CMK (cell line): ENCODE results near the gene TNFRSF25.
"Not testable (repeated sequence)": the region's sequence is repeated elsewhere in the genome, so short reads cannot be mapped to it uniquely, and the experiment has no call there.

Source experiments
- DNase-seq: peaks from one replicate; pipeline ENCODE4 v3.0.0-alpha.2; 2010; ENCODE audit warnings: low read depth

TNFRSF25 gene

GRCh38 chr1:6450943-6451373, 15.0 kb downstream of the TNFRSF25 start:
- DNase-seq = no peak

- not testable (repeated sequence) for DNase-seq
Measured at GRCh38 chr1:6450486-6450885, 15.5 kb downstream of the TNFRSF25 start.

- no peak for DNase-seq
Measured at GRCh38 chr1:6450005-6450450, 15.9 kb downstream of the TNFRSF25 start.

GRCh38 chr1:6448749-6449631, 17.0 kb downstream of the TNFRSF25 start:
- no peak for DNase-seq

- DNase-seq = no peak
Measured at GRCh38 chr1:6447818-6448748, 17.9 kb downstream of the TNFRSF25 start.

- DNase-seq = no peak
Measured at GRCh38 chr1:6447016-6447817, 18.8 kb downstream of the TNFRSF25 start.

- DNase-seq = no peak
Measured at GRCh38 chr1:6446665-6447015, 19.3 kb downstream of the TNFRSF25 start.

- DNase-seq = not testable (repeated sequence)
Measured at GRCh38 chr1:6445929-6446328, 20.0 kb downstream of the TNFRSF25 start.

GRCh38 chr1:6445062-6445763, 20.8 kb downstream of the TNFRSF25 start:
- DNase-seq = no peak

- DNase-seq = no peak
Measured at GRCh38 chr1:6444377-6444776, 21.6 kb downstream of the TNFRSF25 start.

GRCh38 chr1:6443339-6444115, 22.4 kb downstream of the TNFRSF25 start:
- no peak for DNase-seq

- DNase-seq = no peak
Measured at GRCh38 chr1:6441586-6441985, 24.4 kb downstream of the TNFRSF25 start.

GRCh38 chr1:6440198-6441126, 25.5 kb downstream of the TNFRSF25 start:
- no peak for DNase-seq

- DNase-seq = no peak
Measured at GRCh38 chr1:6438047-6438525, 27.9 kb downstream of the TNFRSF25 start.

GRCh38 chr1:6437012-6437700, 28.8 kb downstream of the TNFRSF25 start:
- DNase-seq = not testable (repeated sequence)

GRCh38 chr1:6436277-6436676, 29.7 kb downstream of the TNFRSF25 start:
- not testable (repeated sequence) for DNase-seq

- no peak for DNase-seq
Measured at GRCh38 chr1:6435547-6435946, 30.4 kb downstream of the TNFRSF25 start.

- no peak for DNase-seq
Measured at GRCh38 chr1:6435129-6435528, 30.8 kb downstream of the TNFRSF25 start.

- DNase-seq = no peak
Measured at GRCh38 chr1:6434186-6434585, 31.8 kb downstream of the TNFRSF25 start.
